H1 (cell line): Measurements from ENCODE around the gene ADCY2. TPM values are rescaled to one million over a fixed set of nuclear protein-coding genes. Genes with fewer than 3 reads are reported as not detected.

Experiments used
- CTCF ChIA-PET: fragments of 300-600 bp; sonication (Branson Sonifier 250); formaldehyde crosslinking; loops from one replicate; lab custom pipeline; 2021; ENCODE audit not compliant: partially characterized antibody; lab: Charles Lee
- POLR2A ChIA-PET: fragments of 300-600 bp; sonication (Branson Sonifier 250); formaldehyde crosslinking; loops from one replicate; lab custom pipeline; 2021; ENCODE audit warnings: inconsistent platforms; ENCODE audit not compliant: partially characterized antibody; lab: Charles Lee
- DNase-seq, 2 experiments: peaks; one replicate each; pipeline versions ENCODE4 v3.0.0 to v3.0.0-alpha.2; 2010 to 2022; ENCODE audit warnings: low spot score in 2 of 2, low read depth in 1 of 2, mixed read lengths in 1 of 2
- FAIRE-seq: peaks from 2 replicates; lab custom pipeline; 2011; peaks lifted over from hg19 to GRCh38; lab: Jason Lieb, UNC
- H2AFZ ChIP-seq: 2 replicates; pipeline ENCODE4 v1.8.1; 2012; ENCODE audit warnings: low read length, inconsistent platforms
- H2AK5ac ChIP-seq: 2 replicates; pipeline ENCODE4 v1.6.1; 2013; ENCODE audit warnings: low read depth, low read length
- H2BK120ac ChIP-seq: replicated peaks from 2 replicates; pipeline ENCODE3; 2013; ENCODE audit warnings: low read depth, low read length, inconsistent platforms
- H2BK12ac ChIP-seq: 2 replicates; pipeline ENCODE4 v1.6.1; 2013; ENCODE audit warnings: low read depth, low read length
- H2BK15ac ChIP-seq: 2 replicates; pipeline ENCODE4 v1.6.1; 2013; ENCODE audit warnings: low read length
- H2BK20ac ChIP-seq: 2 replicates; pipeline ENCODE4 v1.6.1; 2013; ENCODE audit warnings: low read length
- H2BK5ac ChIP-seq: 2 replicates; pipeline ENCODE4 v1.6.1; 2013; ENCODE audit warnings: low read depth, low read length
- H3K14ac ChIP-seq: 2 replicates; pipeline ENCODE4 v1.6.1; 2013; ENCODE audit warnings: inconsistent platforms; ENCODE audit not compliant: insufficient read length
- H3K18ac ChIP-seq: 2 replicates; pipeline ENCODE4 v1.6.1; 2013; ENCODE audit warnings: low read length; ENCODE audit errors: extremely low read depth
- H3K23ac ChIP-seq: 2 replicates; pipeline ENCODE4 v1.6.1; 2013; ENCODE audit warnings: inconsistent platforms; ENCODE audit not compliant: insufficient read length
- H3K23me2 ChIP-seq: 2 replicates; pipeline ENCODE4 v1.6.1; 2013; ENCODE audit warnings: low read depth, low read length
- H3K27ac ChIP-seq: 2 replicates; pipeline ENCODE4 v1.6.1; 2011; ENCODE audit warnings: low read depth, low read length, inconsistent platforms
- H3K27me3 ChIP-seq, 4 experiments: replicated peaks in 1 of 4; 1 replicate in 1 of 4; 2 replicates in 3 of 4; pipeline versions ENCODE4 v1.6.1 to v1.8.1; 2011 to 2013; ENCODE audit warnings: low read length in 3 of 4, mild to moderate bottlenecking in 3 of 4, inconsistent platforms in 2 of 4, mixed read lengths in 2 of 4, moderate library complexity in 1 of 4; ENCODE audit not compliant: control insufficient read depth in 3 of 4, insufficient read depth in 3 of 4; ENCODE audit errors: extremely low read depth in 1 of 4
- H3K36me3 ChIP-seq, 4 experiments: 2 replicates each; pipeline versions ENCODE4 v1.6.1 to v1.8.1; 2011 to 2013; ENCODE audit warnings: mild to moderate bottlenecking in 4 of 4, low read length in 3 of 4, moderate library complexity in 2 of 4, control low read depth in 1 of 4, inconsistent platforms in 1 of 4; ENCODE audit not compliant: insufficient read depth in 4 of 4, control insufficient read depth in 2 of 4
- H3K4ac ChIP-seq: replicated peaks from 2 replicates; pipeline ENCODE3; 2013; ENCODE audit warnings: low read length, low read depth, mixed read lengths, inconsistent platforms; ENCODE audit not compliant: insufficient read length
- H3K4me1 ChIP-seq, 4 experiments: replicated peaks in 1 of 4; 1 replicate in 1 of 4; 2 replicates in 3 of 4; pipeline versions ENCODE4 v1.6.1 to v1.8.1; 2011 to 2013; ENCODE audit warnings: low read length in 3 of 4, inconsistent platforms in 2 of 4, mixed read lengths in 1 of 4; ENCODE audit not compliant: insufficient read depth in 4 of 4, control insufficient read depth in 3 of 4
- H3K4me2 ChIP-seq, 2 experiments: 2 replicates each; pipeline versions ENCODE4 v1.6.1 to v1.8.1; 2011 to 2013; ENCODE audit warnings: low read depth in 2 of 2, low read length in 2 of 2, control low read depth in 1 of 2, inconsistent platforms in 1 of 2, mild to moderate bottlenecking in 1 of 2; ENCODE audit not compliant: insufficient read depth in 1 of 2
- H3K4me3 ChIP-seq, 4 experiments: fragments of 200-600, 300-600 bp in 1 of 4; sonication (generic), shearing (Covaris generic), sonication (Bioruptor Twin) in 1 of 4; 2 replicates each; pipeline versions ENCODE4 v1.5.1 to v1.8.1; 2011 to 2016; ENCODE audit warnings: low read length in 4 of 4, low read depth in 3 of 4, control low read depth in 2 of 4, inconsistent platforms in 2 of 4, mild to moderate bottlenecking in 2 of 4, mixed read lengths in 1 of 4, moderate library complexity in 1 of 4; ENCODE audit not compliant: insufficient read depth in 2 of 4; ENCODE audit errors: extremely low read depth in 1 of 4
- H3K56ac ChIP-seq: replicated peaks from 2 replicates; pipeline ENCODE3; 2013; ENCODE audit warnings: low read depth, mild to moderate bottlenecking, mixed read lengths, low read length, inconsistent platforms; ENCODE audit not compliant: insufficient read length
- H3K79me1 ChIP-seq: 2 replicates; pipeline ENCODE4 v1.6.1; 2013; ENCODE audit warnings: low read depth, low read length, control low read depth
- H3K79me2 ChIP-seq, 2 experiments: 2 replicates each; pipeline versions ENCODE4 v1.6.1 to v1.8.1; 2012 to 2013; ENCODE audit warnings: low read length in 2 of 2, mild to moderate bottlenecking in 2 of 2, inconsistent platforms in 1 of 2; ENCODE audit not compliant: insufficient read depth in 2 of 2, control insufficient read depth in 1 of 2
- H3K9ac ChIP-seq, 4 experiments: replicated peaks in 1 of 4; 1 replicate in 1 of 4; 2 replicates in 3 of 4; pipeline versions ENCODE4 v1.6.1 to v1.8.1; 2011 to 2013; ENCODE audit warnings: low read depth in 3 of 4, low read length in 3 of 4, control low read depth in 2 of 4, mild to moderate bottlenecking in 2 of 4, moderate library complexity in 2 of 4, inconsistent platforms in 1 of 4; ENCODE audit errors: extremely low read depth in 1 of 4
- H3K9me3 ChIP-seq, 2 experiments: 2 replicates each; pipeline versions ENCODE4 v1.6.1 to v1.8.1; 2012 to 2013; ENCODE audit warnings: mild to moderate bottlenecking in 2 of 2, moderate library complexity in 2 of 2, control low read depth in 1 of 2, inconsistent platforms in 1 of 2, low read depth in 1 of 2, low read length in 1 of 2, mixed read lengths in 1 of 2; ENCODE audit not compliant: insufficient read depth in 2 of 2
- H4K20me1 ChIP-seq, 2 experiments: replicated peaks in 1 of 2; 2 replicates each; pipeline versions ENCODE3 to v1.8.1; 2011 to 2013; ENCODE audit warnings: inconsistent platforms in 2 of 2, low read length in 2 of 2, mild to moderate bottlenecking in 1 of 2; ENCODE audit not compliant: insufficient read depth in 2 of 2, control insufficient read depth in 1 of 2
- H4K5ac ChIP-seq: 2 replicates; pipeline ENCODE4 v1.6.1; 2013; ENCODE audit warnings: low read length, low read depth, mixed read lengths, inconsistent platforms; ENCODE audit not compliant: insufficient read length
- H4K8ac ChIP-seq: 2 replicates; pipeline ENCODE4 v1.8.0; 2013; ENCODE audit warnings: mild to moderate bottlenecking, moderate library complexity, low read length, inconsistent platforms; ENCODE audit not compliant: insufficient read depth; ENCODE audit errors: extremely low read depth
- H4K91ac ChIP-seq: replicated peaks from 2 replicates; pipeline ENCODE3; 2013; ENCODE audit warnings: low read length, mixed read lengths, inconsistent platforms; ENCODE audit not compliant: insufficient read length
- CEBPB ChIP-seq: IDR thresholded peaks from 2 replicates; pipeline ENCODE4 v1.6.1; 2012; ENCODE audit warnings: low read depth, low read length
- CTCF ChIP-seq, 3 experiments: IDR thresholded peaks; 1 replicate in 2 of 3; 2 replicates in 1 of 3; pipeline versions ENCODE4 v1.5.1 to v1.6.1; 2011; ENCODE audit warnings: low read length in 3 of 3, mild to moderate bottlenecking in 3 of 3, inconsistent platforms in 2 of 3, low read depth in 1 of 3, moderate library complexity in 1 of 3; ENCODE audit not compliant: insufficient read depth in 1 of 3; ENCODE audit errors: control extremely low read depth in 1 of 3
- E2F6 ChIP-seq: IDR thresholded peaks from 2 replicates; pipeline ENCODE4 v1.6.1; 2012; ENCODE audit warnings: inconsistent platforms
- GTF2F1 ChIP-seq: IDR thresholded peaks from 2 replicates; pipeline ENCODE4 v1.6.1; 2012; ENCODE audit warnings: low read depth, low read length, improper control_type of control experiment, borderline replicate concordance
- KDM4A ChIP-seq: IDR thresholded peaks from one replicate; pipeline ENCODE4 v1.7.1; 2012; ENCODE audit warnings: low read depth, mild to moderate bottlenecking, moderate library complexity, low read length, inconsistent platforms; ENCODE audit not compliant: severe bottlenecking
- KDM5A ChIP-seq: fragments of 200-600 bp; IDR thresholded peaks from 2 replicates; pipeline ENCODE4 v1.7.1; 2012; ENCODE audit warnings: mild to moderate bottlenecking, low read length, inconsistent platforms, mixed read lengths
- MAX ChIP-seq: IDR thresholded peaks from 2 replicates; pipeline ENCODE4 v1.6.1; 2012; ENCODE audit warnings: inconsistent platforms
- NANOG ChIP-seq: IDR thresholded peaks from 2 replicates; pipeline ENCODE4 v1.6.1; 2011; ENCODE audit warnings: low read length, low read depth, mild to moderate bottlenecking, inconsistent platforms; ENCODE audit not compliant: insufficient read depth, poor library complexity, severe bottlenecking
- RFX5 ChIP-seq: IDR thresholded peaks from 2 replicates; pipeline ENCODE4 v1.6.1; 2011; ENCODE audit warnings: low read depth, low read length, improper control_type of control experiment, borderline replicate concordance
- SIX5 ChIP-seq: IDR thresholded peaks from 2 replicates; pipeline ENCODE4 v1.6.1; 2011; ENCODE audit warnings: mild to moderate bottlenecking, low read depth, low read length
- SUZ12 ChIP-seq: fragments of 200-600 bp; sonication (generic); IDR thresholded peaks from 2 replicates; pipeline ENCODE4 v1.6.1; 2012; ENCODE audit warnings: mild to moderate bottlenecking, inconsistent platforms, low read length, moderate library complexity, mixed read lengths
- WGBS, 2 experiments: shearing (Covaris generic) in 1 of 2; methylation state at CpG; one replicate each; pipeline versions ENCODE4 v1.1.6 to v1.1.7; 2013 to 2015; ENCODE audit warnings: low lambda C conversion rate in 2 of 2, mixed read lengths in 2 of 2, inconsistent platforms in 1 of 2, low coverage in 1 of 2, missing lambda C conversion rate in 1 of 2; ENCODE audit not compliant: insufficient replicate concordance in 2 of 2, insufficient coverage in 1 of 2, insufficient read length in 1 of 2; ENCODE audit errors: extremely low coverage in 1 of 2, missing lambda C conversion rate in 1 of 2; 5-methylcytosine and 5-hydroxymethylcytosine counted together
- polyA plus RNA-seq, 7 experiments: library from polyadenylated mRNA; depleted of rRNA in 3 of 7; stranded (reverse) in 5 of 7; unstranded in 2 of 7; fragments of >200 nt in 5 of 7; fragments of 200-250 nt in 2 of 7; gene quantifications; 1 replicate in 5 of 7; 2 replicates in 1 of 7; 4 replicates in 1 of 7; pipeline versions ENCODE4 v1.2.1 to v1.2.3, GENCODE V29; 2011 to 2013; ENCODE audit warnings: missing spikeins in 2 of 7, mixed read lengths in 2 of 7
- total RNA-seq: library from RNA; stranded (reverse); fragmentation: NEBNext Ultra II Directional; extraction: Animal tissue kit (Norgen Biotek cat#: 25700); gene quantifications from 2 replicates; pipeline ENCODE4 v1.2.1, GENCODE V29; 2021

The ADCY2 gene
- total and polyA plus RNA-seq, 2 of the 8 experiments (the other 6 are each of a cell fraction or from before 2014, with no cell fraction given) = 35.8 to 122 TPM

GRCh38 chr5:7877851-7878250, 481.9 kb downstream of the ADCY2 start:
- Histone ChIP-seq H3K27ac (no peak overlapping the region), H3K27me3 (no peaks in the 10 kb centered on the region), H2AK5ac (no peak overlapping the region), H3K56ac (no peak overlapping the region), H2BK15ac (no peak overlapping the region), H3K23me2 (no peaks in the 10 kb centered on the region), H3K9ac (no peak overlapping the region), H2BK5ac (no peak overlapping the region), H3K79me1 (peaks cover 7% of the 10 kb centered on the region; the same call in 1 of the 2 replicates), H3K4me2 (no peak overlapping the region), H3K36me3 (peaks cover 16 to 79% (median 46%) of the 10 kb centered on the region in 4 experiments), H3K79me2 (peaks cover 4 to 24% of the 10 kb centered on the region in 2 experiments), H4K91ac (no peak overlapping the region), H3K9me3 (no peaks in the 10 kb centered on the region), H3K23ac (no peak overlapping the region), H2AFZ (no peak overlapping the region), H3K4ac (no peak overlapping the region), H2BK120ac (no peak overlapping the region), H4K5ac (no peak overlapping the region), H2BK20ac (no peak overlapping the region), H3K18ac (no peak overlapping the region), H3K4me1 (no peaks in the 10 kb centered on the region), H3K4me3 (no peak overlapping the region), H3K14ac (no peak overlapping the region), H4K20me1 (peaks cover 6 to 13% of the 10 kb centered on the region in 2 experiments), H4K8ac (no peak overlapping the region), H2BK12ac (no peak overlapping the region)
- FAIRE-seq (no peak), DNase-seq (no peak)
- ChIA-PET POLR2A (no interaction called here), CTCF (interaction anchor here (0.6 to 1.0 kb wide), 2 partner anchors 884 to 1111 kb away, joined by 3 to 4 read pairs; no protein-coding TSS in a partner anchor)
- WGBS, 2 experiments = 89% methylated on average over 9 of the region's 9 CpGs; no CpG with 5 or more reads in 1 of the 2 experiments
- TF ChIP-seq NANOG (no peak), CEBPB (no peak), GTF2F1 (no peak), SIX5 (no peak), RFX5 (no peak), MAX (no peak), KDM4A (no peak), SUZ12 (no peak), KDM5A (no peak), CTCF (IDR thresholded peaks at IDR 0.05; ENCODE audit: control extremely low read depth in 1 of 3, insufficient read depth in 1 of 3, low read depth in 1 of 3, low read length in 3 of 3) (no peak), E2F6 (no peak)
